HG03103 (cell line): ENCODE results near the gene ASTN1.
"Not testable (repeated sequence)": the region's sequence is repeated elsewhere in the genome, so short reads cannot be mapped to it uniquely, and the experiment has no call there.

Experiments used
- ATAC-seq: cut with Tn5 transposase; IDR thresholded peaks from one replicate; pipeline ENCODE4 v1.9.1; 2021; ENCODE audit warnings: low read depth; ENCODE audit not compliant: unreplicated experiment

Gene ASTN1

GRCh38 chr1:177116941-177117340 is 47.6 kb downstream of the ASTN1 start:
- no peak for ATAC-seq

GRCh38 chr1:177106614-177107365 is 57.7 kb downstream of the ASTN1 start:
- no peak for ATAC-seq

DNA sequence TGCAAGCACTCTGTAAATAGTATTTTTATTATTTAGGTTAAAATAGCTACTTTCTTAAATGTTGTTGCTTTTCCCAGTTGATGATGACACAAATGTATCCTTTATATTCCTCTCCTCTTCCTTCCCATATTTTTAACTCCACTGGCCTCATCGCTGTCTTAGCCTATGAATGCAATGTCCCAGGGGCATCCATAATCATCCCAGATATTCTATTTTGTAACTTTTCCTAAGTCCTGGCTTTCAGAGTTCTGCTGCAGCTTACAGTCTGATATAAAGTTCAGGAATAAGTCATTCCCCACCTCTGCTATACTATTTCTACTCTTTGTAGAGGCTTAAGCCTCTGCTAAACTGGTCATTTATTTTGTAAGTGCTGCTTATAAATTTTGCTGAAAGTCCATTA is 58.3 kb downstream of the ASTN1 start:
- no peak for ATAC-seq

GRCh38 chr1:177103005-177103852 is 61.3 kb downstream of the ASTN1 start:
- no peak for ATAC-seq

DNA sequence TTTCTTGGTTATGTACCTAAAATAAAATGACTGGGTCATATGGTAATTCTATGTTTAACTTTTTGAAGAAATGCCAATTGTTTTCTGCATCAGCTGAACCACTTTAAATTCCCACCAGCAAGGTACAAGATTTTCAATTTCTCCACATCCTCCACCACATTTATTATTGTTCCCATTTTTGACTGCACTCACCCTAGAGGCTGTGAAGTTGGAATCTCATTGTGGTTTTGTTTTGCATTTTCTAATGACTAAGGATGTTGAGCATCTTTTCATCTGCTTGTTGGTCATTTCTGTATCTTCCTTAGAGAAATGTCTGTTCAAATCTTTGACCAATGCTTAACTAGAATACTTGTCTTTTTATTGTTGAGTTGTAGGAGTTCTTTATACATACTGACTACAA is 72.5 kb downstream of the ASTN1 start:
- ATAC-seq: no peak

GRCh38 chr1:177091040-177091439 is 73.5 kb downstream of the ASTN1 start:
- ATAC-seq: no peak

DNA sequence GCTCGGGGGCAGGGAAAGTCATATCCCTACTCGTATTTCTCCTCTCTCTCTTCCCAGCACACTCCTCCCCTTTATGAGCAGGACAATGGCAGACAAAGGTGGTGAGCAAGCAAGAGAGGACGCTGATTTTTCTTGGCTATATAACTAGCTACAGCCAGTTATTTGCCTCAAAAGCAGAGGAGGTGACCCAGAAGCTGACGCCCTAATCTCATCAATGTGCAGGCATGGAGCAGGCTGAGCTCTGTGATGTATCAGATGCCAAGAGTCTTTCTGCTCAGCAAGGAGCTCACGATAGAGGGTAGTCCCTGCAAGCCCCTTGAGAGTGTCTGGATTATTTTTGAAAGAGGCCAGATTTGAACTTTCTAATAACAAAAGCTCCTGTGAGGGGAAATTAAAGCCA is 75.5 kb downstream of the ASTN1 start:
- no peak for ATAC-seq

DNA sequence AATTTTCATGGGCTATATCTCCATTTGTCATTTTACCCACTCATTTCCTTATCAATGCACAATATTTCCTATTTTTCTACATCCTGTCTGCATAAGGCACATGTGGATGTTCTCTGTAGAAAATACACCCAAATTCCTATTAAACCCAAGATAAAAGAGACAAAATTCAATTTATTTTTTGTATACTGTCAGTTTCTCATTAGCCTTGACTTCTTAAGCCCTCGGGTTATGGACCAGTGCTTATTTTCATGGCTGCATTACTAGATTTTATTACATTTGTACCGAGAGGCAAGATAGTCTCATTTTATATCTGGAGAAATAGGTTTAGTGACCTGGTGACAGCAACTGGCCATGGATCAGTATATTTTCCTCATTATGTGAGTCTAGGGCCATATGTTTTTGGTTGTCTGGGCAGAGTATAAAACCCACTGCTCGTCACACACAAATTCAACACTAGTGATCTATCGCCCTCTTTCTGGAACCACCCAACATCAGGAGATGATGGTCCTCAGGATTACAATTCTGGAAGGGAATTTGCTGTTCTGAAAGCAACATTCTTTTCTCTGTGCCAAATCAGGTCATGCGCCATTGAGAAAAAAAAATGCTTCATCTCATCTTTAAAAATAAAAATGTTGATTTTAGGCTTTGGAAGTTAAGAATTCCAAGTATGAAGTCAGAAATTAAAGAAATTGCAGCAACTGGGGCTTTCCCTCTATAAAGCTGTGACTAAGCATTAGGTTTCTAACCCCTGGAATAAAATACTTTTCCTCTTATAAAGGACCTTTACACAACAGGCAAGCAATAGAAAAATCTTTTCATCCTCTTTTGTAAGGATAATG is 81.4 kb downstream of the ASTN1 start:
- no peak for ATAC-seq

DNA sequence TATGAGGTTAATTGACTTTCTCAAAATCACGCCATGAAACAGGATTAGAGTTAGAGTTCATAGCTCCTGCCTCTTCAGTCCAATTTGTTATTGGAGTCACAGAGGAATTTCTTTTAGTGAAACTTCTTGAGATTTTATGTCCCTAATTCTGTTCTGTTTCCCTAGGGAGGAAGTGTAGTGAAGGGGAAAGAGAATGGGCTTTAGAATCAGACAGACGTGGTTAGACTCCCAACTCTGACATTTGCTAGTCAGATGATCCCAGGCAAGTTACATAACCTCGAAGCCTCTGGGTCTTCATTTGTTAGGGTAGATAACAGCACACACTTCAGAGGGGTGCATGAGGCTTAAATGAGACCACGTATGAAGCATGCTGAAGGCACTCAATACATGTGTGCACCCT is 83.9 kb downstream of the ASTN1 start:
- ATAC-seq: no peak

DNA sequence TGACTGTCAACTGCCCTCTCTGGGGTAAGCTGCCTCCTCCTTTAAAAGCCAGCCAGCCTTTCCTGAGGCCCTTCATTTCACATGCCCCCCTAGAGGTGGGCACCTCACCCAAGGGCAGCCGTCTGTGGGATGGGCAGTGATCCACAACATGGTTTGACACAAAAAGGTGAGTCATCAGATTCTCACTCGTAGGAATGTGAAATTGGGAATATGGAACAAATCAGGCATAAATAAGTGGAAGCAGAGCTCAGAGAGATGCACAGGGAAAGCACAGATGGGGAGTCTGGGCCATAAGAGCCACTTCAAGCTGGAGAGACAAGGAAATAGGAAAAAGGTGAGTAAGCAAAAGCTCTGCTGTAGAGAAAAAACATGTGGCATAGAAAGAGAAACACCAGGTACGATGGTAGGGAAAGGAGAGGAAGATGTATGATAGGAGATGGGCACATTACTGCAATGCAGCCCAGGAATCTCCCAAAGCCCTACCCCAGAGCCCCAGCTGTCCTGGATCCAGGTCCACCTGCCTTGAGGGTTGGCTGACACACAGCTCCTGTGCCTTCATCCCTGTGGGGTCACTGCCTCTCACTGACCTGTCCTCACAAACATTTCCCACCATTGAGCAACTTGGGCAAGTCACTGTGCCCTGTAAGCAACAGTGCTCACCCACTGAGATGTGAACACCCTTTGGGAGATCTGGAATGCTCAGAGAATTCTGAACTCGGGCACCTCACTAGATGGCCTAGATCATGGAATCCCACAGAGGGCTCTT is 86.6 kb downstream of the ASTN1 start:
- no peak for ATAC-seq

DNA sequence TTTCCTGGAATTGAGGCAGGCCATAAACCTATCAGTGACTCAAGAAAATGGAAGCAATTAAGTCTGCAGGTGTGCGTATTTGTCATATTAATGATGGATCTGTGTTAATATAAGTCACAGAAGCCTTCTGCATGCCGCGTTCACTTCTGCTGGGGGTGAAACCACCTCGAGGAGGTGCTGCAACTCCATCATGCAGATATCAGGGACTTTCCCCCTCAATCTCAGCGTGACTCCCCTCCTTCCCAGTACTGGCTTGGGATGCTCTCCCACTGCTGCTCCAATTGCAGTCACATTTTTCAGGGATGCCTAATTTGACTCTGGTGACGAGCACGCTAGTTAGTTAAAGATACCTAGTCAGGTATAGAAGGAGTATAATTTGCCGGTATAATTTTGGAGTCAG is 87.5 kb downstream of the ASTN1 start:
- ATAC-seq: no peak

DNA sequence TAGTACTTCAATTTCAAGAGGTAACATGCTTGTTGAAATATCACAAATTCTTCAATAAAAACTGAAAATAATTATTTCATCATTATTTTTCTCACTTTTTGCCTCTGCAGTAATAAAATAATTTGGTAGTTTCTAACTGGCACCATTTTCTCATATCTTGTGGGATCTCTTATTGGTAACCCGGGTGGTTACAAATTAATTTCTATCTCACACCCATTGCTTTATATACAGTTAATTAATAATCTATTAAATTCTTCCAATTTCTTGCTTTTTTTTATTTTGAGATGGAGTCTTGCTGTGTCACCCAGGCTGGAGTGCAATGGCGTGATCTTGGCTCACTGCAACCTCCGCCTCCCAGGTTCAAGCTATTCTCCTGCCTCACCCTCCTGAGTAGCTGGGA is 89.7 kb downstream of the ASTN1 start:
- ATAC-seq: not testable (repeated sequence)

DNA sequence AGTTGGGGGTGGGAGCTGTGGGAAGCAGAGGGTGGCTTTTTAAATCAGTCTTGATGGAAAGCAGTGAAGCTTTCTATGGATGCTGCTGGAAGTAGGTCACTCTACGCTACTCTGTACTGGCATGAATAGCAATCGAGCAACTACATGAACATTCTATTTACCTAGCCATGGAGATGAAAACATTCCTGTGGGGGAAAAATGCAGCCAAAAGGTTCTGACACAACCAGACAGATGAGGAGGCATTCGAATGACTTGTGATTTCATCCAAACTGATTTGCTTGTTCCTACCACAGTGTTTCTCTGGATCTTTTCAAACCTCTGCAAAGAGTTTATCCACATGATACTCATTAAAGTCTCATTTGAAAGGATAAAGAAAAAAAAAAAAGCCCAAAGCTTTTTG is 95.0 kb downstream of the ASTN1 start:
- no peak for ATAC-seq

- no peak for ATAC-seq
Measured at GRCh38 chr1:177067752-177068410, 96.6 kb downstream of the ASTN1 start.

- ATAC-seq: no peak
Measured at GRCh38 chr1:177065430-177065829, 99.1 kb downstream of the ASTN1 start.

GRCh38 chr1:177063648-177064047 is 100.9 kb downstream of the ASTN1 start:
- no peak for ATAC-seq

- no peak for ATAC-seq
Measured at GRCh38 chr1:177054542-177054941, 110.0 kb downstream of the ASTN1 start.

DNA sequence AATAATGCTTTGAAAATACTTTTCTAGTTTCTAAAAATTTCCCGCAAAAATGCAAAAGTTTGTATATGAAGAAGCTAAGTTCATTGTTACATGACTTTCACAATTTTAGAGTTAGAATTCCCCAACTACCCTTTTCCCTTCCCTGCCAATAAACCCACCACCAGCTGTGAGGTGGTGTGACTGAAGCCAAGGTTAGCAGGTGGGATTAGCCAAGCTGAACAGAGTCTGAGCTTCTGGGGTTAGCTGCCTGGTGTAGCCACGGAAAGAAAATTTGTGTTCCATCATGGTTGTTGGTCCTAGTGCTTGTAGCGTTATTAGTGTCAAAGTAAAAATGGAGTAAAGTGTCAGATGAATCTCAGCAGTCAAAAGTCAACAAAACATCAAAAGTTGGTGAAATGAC is 110.9 kb downstream of the ASTN1 start:
- no peak for ATAC-seq

DNA sequence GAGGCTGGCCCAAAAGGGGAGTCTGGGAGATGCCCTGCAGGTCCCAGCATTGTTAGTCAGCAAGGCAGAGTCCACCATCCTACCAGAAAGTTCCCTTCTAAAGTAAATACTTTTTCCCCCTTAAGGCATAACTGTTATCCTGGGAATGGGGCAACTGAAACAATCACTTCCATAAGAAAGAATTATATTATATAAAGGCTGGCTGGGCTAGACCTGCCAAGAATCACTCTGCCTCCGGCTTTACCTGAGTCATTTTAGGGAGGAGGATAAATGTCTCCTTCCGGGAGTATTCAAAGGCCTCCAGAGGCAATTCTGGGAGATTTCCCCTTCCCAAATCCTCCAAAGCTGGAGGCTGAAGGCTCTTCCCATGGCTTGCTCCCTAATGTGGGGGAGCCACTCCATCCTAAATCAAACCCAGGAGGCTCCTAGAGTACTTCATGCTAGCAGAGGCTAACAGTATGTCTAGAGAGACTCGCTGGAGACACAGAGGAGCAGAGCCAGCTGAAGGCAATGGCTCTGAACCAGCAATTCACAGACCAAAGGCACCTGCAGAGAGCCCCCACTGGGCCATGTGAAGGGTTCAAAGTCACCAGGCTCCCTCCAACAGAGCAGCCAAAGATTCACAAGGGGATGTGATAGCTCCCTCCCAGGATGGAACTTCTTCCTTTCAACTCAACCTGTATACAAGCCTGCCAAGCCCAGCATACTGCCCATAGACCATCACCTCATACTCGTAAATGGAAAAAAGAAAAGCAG is 116.0 kb downstream of the ASTN1 start:
- ATAC-seq: no peak
